Hepatocyte (in vitro differentiated cells): Measurements from ENCODE around the gene TMEM129. TPM values are rescaled to one million over a fixed set of nuclear protein-coding genes. Genes with fewer than 3 reads are reported as not detected.

Experiments used
- DNase-seq: peaks from one replicate; pipeline ENCODE4 v3.0.0-alpha.2; 2016; ENCODE audit warnings: low spot score
- H2AFZ ChIP-seq: fragments of 200-600 bp; sonication (generic); 2 replicates; pipeline ENCODE4 v1.6.0; 2016; ENCODE audit warnings: antibody characterized with exemption, mild to moderate bottlenecking
- H3K27ac ChIP-seq: fragments of 200-600 bp; sonication (generic); 2 replicates; pipeline ENCODE4 v1.5.1; 2016; ENCODE audit warnings: mild to moderate bottlenecking
- H3K27me3 ChIP-seq: fragments of 200-600 bp; sonication (generic); 2 replicates; pipeline ENCODE4 v1.6.1; 2016
- H3K36me3 ChIP-seq: fragments of 200-600 bp; sonication (generic); replicated peaks from 2 replicates; pipeline ENCODE4 v1.5.1; 2016; ENCODE audit warnings: low read depth; ENCODE audit not compliant: insufficient read depth
- H3K4me1 ChIP-seq: fragments of 200-600 bp; sonication (generic); 2 replicates; pipeline ENCODE4 v1.5.1; 2016; ENCODE audit warnings: mild to moderate bottlenecking, moderate library complexity; ENCODE audit not compliant: insufficient read depth
- H3K4me2 ChIP-seq: fragments of 200-600 bp; sonication (generic); 2 replicates; pipeline ENCODE4 v1.6.0; 2016
- H3K4me3 ChIP-seq: fragments of 200-600 bp; sonication (generic); 2 replicates; pipeline ENCODE4 v1.5.1; 2016; ENCODE audit warnings: mild to moderate bottlenecking
- H3K79me2 ChIP-seq: fragments of 200-600 bp; sonication (generic); 2 replicates; pipeline ENCODE4 v1.6.0; 2017; ENCODE audit warnings: mild to moderate bottlenecking
- H3K9me2 ChIP-seq: fragments of 200-600 bp; sonication (generic); replicated peaks from 2 replicates; pipeline ENCODE4 v1.6.0; 2017; ENCODE audit warnings: mild to moderate bottlenecking; ENCODE audit not compliant: insufficient read depth
- H3K9me3 ChIP-seq: fragments of 200-600 bp; sonication (generic); 2 replicates; pipeline ENCODE4 v1.5.1; 2016; ENCODE audit warnings: low read depth, mild to moderate bottlenecking
- H4K20me1 ChIP-seq: fragments of 200-600 bp; sonication (generic); 2 replicates; pipeline ENCODE4 v1.6.0; 2016; ENCODE audit warnings: mild to moderate bottlenecking; ENCODE audit not compliant: insufficient read depth, poor library complexity, severe bottlenecking
- CTCF ChIP-seq: fragments of 200-600 bp; sonication (generic); IDR thresholded peaks from 2 replicates; pipeline ENCODE4 v1.5.1; 2016; ENCODE audit warnings: antibody characterized with exemption, mild to moderate bottlenecking; ENCODE audit not compliant: poor library complexity
- EZH2 ChIP-seq: fragments of 200-600 bp; sonication (generic); IDR thresholded peaks from 2 replicates; pipeline ENCODE4 v1.6.1; 2016; ENCODE audit warnings: antibody characterized with exemption, mild to moderate bottlenecking, borderline replicate concordance
- EZH2phosphoT487 ChIP-seq: fragments of 200-600 bp; sonication (generic); IDR thresholded peaks from one replicate; pipeline ENCODE4 v1.6.1; 2018; ENCODE audit warnings: antibody characterized with exemption, mild to moderate bottlenecking, low read depth, moderate library complexity; ENCODE audit not compliant: unreplicated experiment, severe bottlenecking
- WGBS: methylation state at CpG from one replicate; pipeline ENCODE4 v1.1.6; 2016; ENCODE audit warnings: low lambda C conversion rate; ENCODE audit errors: missing lambda C conversion rate; 5-methylcytosine and 5-hydroxymethylcytosine counted together
- polyA plus RNA-seq: library from polyadenylated mRNA; unstranded; fragments of >200 nt; fragmentation: Nextera tagmentation; extraction: Ambion mirVana; gene quantifications from 2 replicates; pipeline ENCODE4 v1.2.1, GENCODE V29; 2016
- total RNA-seq: library from RNA; depleted of rRNA; stranded (reverse); fragments of >200 nt; gene quantifications from 2 replicates; pipeline ENCODE4 v1.2.3, GENCODE V29; 2014

The TMEM129 gene
- total and polyA plus RNA-seq, 2 experiments from 2014 or later: 40.8 to 59.4 TPM

- Histone ChIP-seq H3K79me2 (no peaks in the 10 kb centered on the region), H3K4me3 (no peak overlapping the region), H3K27ac (no peak overlapping the region), H3K9me3 (no peaks in the 10 kb centered on the region), H2AFZ (no peak overlapping the region), H4K20me1 (no peaks in the 10 kb centered on the region), H3K27me3 (no peaks in the 10 kb centered on the region), H3K4me1 (peaks cover 20% of the 10 kb centered on the region), H3K4me2 (peak overlapping the region; percentile 73), H3K9me2 (no peaks in the 10 kb centered on the region), H3K36me3 (no peaks in the 10 kb centered on the region)
- WGBS: 22% methylated on average over 19 of the region's 29 CpGs
- no peak for TF ChIP-seq EZH2phosphoT487
- TF ChIP-seq CTCF: peak; percentile 91
- DNase-seq: peak; percentile 92
Measured at GRCh38 chr4:1748465-1748995, 27.4 kb upstream of the TMEM129 start.

DNA sequence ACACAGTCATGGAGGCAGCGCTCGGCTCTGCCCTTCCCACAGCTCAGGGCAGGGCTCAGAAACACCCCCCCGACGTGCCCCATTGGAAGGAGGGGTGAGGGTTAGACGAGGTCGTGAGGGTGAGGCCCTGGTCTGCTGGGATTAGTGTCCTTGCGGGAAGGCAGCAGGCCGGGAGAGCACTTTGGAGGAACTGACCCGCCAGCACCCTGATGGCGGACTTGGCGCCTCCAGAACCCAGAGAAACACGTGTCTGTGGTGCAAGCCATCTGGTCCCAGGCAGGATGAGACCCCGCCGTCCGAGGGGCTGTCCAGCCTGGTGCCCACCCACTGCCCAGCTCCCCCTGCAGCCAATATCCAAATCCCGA lies 26.5 kb upstream of the TMEM129 start:
- no peak for DNase-seq
- no peak overlapping the region for H3K4me2 ChIP-seq
- no peaks in the 10 kb centered on the region for H3K79me2 ChIP-seq
- H3K9me2 ChIP-seq: no peaks in the 10 kb centered on the region
- H3K4me1 ChIP-seq: peaks cover 13% of the 10 kb centered on the region
- WGBS: 90% methylated on average over 16 of the region's 16 CpGs
- H2AFZ ChIP-seq: no peak overlapping the region
- no peaks in the 10 kb centered on the region for H3K27me3 ChIP-seq
- no peak for TF ChIP-seq EZH2phosphoT487
- no peak overlapping the region for H3K27ac ChIP-seq
- no peaks in the 10 kb centered on the region for H3K36me3 ChIP-seq
- no peak overlapping the region for H3K4me3 ChIP-seq
- H4K20me1 ChIP-seq: no peaks in the 10 kb centered on the region
- no peaks in the 10 kb centered on the region for H3K9me3 ChIP-seq

GRCh38 chr4:1746919-1747602 lies 25.9 kb upstream of the TMEM129 start:
- no peak overlapping the region for H2AFZ ChIP-seq
- H3K4me3 ChIP-seq: no peak overlapping the region
- H3K9me2 ChIP-seq: no peaks in the 10 kb centered on the region
- TF ChIP-seq EZH2 (no peak), CTCF (no peak), EZH2phosphoT487 (no peak)
- H3K4me2 ChIP-seq: no peak overlapping the region
- peaks cover 7% of the 10 kb centered on the region for H3K4me1 ChIP-seq
- DNase-seq: no peak
- 85% methylated on average over 33 of the region's 33 CpGs for WGBS
- H3K27ac ChIP-seq: no peak overlapping the region
- H3K27me3 ChIP-seq: no peaks in the 10 kb centered on the region
- H3K36me3 ChIP-seq: no peaks in the 10 kb centered on the region
- no peaks in the 10 kb centered on the region for H3K79me2 ChIP-seq
- no peaks in the 10 kb centered on the region for H4K20me1 ChIP-seq
- H3K9me3 ChIP-seq: no peaks in the 10 kb centered on the region

- Histone ChIP-seq H3K27ac (no peak overlapping the region), H3K4me3 (no peak overlapping the region), H3K79me2 (no peaks in the 10 kb centered on the region), H4K20me1 (no peaks in the 10 kb centered on the region), H3K36me3 (no peaks in the 10 kb centered on the region), H3K9me3 (no peaks in the 10 kb centered on the region), H3K4me2 (peak overlapping the region; percentile 46), H3K27me3 (no peaks in the 10 kb centered on the region), H3K9me2 (no peaks in the 10 kb centered on the region), H2AFZ (no peak overlapping the region), H3K4me1 (peaks cover 4% of the 10 kb centered on the region)
- WGBS: 25% methylated on average over 14 of the region's 17 CpGs
- TF ChIP-seq CTCF: peak; percentile 78
- TF ChIP-seq EZH2: no peak
- no peak for TF ChIP-seq EZH2phosphoT487
- DNase-seq: peak; percentile 88
Measured at GRCh38 chr4:1746265-1746691, 25.2 kb upstream of the TMEM129 start.
